ENCODE results near the gene CSGALNACT2. TPM values are rescaled to one million over a fixed set of nuclear protein-coding genes. Genes with fewer than 3 reads are reported as not detected.

CSGALNACT2 gene
- total RNA-seq = 69.4 TPM
- polyA plus RNA-seq = 10 to 100 TPM; 17.2 to 26.3 (median 22.8) TPM

GRCh38 chr10:43138021-43138756 lies at the start of gene CSGALNACT2:
TSS of gene CSGALNACT2 (plus strand) at chr10:43138445. CDS start at chr10:43155150, 16,705 bp downstream.
- peak; percentile 68 to 79 for ATAC-seq (ENCODE audit: low read depth in 2 of 2)
- H3K27ac Mint-ChIP-seq = peak within 1 kb of the TSS; percentile 98 to 100 (median 99)
- Histone ChIP-seq H3K9me3 (ENCODE audit: control insufficient read depth in 2 of 2, low read length in 2 of 2) (no peaks in the 10 kb centered on the region), H3K36me3 (ENCODE audit: control insufficient read depth, insufficient read depth, low read length) (no peaks in the 10 kb centered on the region), H3K4me1 (ENCODE audit: control insufficient read depth, insufficient read depth, low read length, poor library complexity, severe bottlenecking) (peaks cover 54% of the 10 kb centered on the region), H3K4me3 (ENCODE audit: low read depth, low read length) (peak within 1 kb of the TSS; percentile 96), H3K27ac (ENCODE audit: insufficient read depth, low read length, poor library complexity, severe bottlenecking) (peak within 1 kb of the TSS; percentile 93), H3K27me3 (ENCODE audit: control insufficient read depth, insufficient read depth, low read length) (no peaks in the 10 kb centered on the region)
- peaks cover 4% of the 10 kb centered on the region for H3K36me3 Mint-ChIP-seq
- H3K4me1 Mint-ChIP-seq = peaks cover 24 to 60% (median 49%) of the 10 kb centered on the region in 4 donors
- peak within 1 kb of the TSS; percentile 95 to 100 (median 97) for H3K4me3 Mint-ChIP-seq
- peaks cover 0 to 1% (median 0%) of the 10 kb centered on the region in 7 donors for H3K9me3 Mint-ChIP-seq
- no peaks in the 10 kb centered on the region for H3K27me3 Mint-ChIP-seq
- peak; percentile 82 to 95 (median 89) for DNase-seq

- DNase-seq = no peak
Measured at GRCh38 chr10:43089519-43089918, 48.7 kb upstream of the CSGALNACT2 start.

GRCh38 chr10:43090188-43090587 lies 48.1 kb upstream of the CSGALNACT2 start:
- DNase-seq = no peak
- Mint-ChIP-seq H3K9me3 (no peaks in the 10 kb centered on the region), H3K4me3 (no peak overlapping the region), H3K4me1 (no peaks in the 10 kb centered on the region), H3K27ac (no peak overlapping the region), H3K36me3 (no peaks in the 10 kb centered on the region), H3K27me3 (peaks cover 35% of the 10 kb centered on the region)
- Histone ChIP-seq H3K36me3 (ENCODE audit: control insufficient read depth, insufficient read depth, low read length) (no peaks in the 10 kb centered on the region), H3K27ac (ENCODE audit: insufficient read depth, low read length, poor library complexity, severe bottlenecking) (no peak overlapping the region), H3K4me3 (ENCODE audit: low read depth, low read length) (no peak overlapping the region), H3K4me1 (ENCODE audit: control insufficient read depth, insufficient read depth, low read length, poor library complexity, severe bottlenecking) (no peaks in the 10 kb centered on the region), H3K9me3 (ENCODE audit: control insufficient read depth in 2 of 2, low read length in 2 of 2) (no peaks in the 10 kb centered on the region), H3K27me3 (ENCODE audit: control insufficient read depth, insufficient read depth, low read length) (no peaks in the 10 kb centered on the region)
- ATAC-seq (ENCODE audit: low read depth in 2 of 2) = no peak

More at GRCh38 chr10:43089519-43089918, 48.7 kb upstream of the CSGALNACT2 start:
- Histone ChIP-seq H3K9me3 (ENCODE audit: control insufficient read depth in 2 of 2, low read length in 2 of 2) (no peaks in the 10 kb centered on the region), H3K27ac (ENCODE audit: insufficient read depth, low read length, poor library complexity, severe bottlenecking) (no peak overlapping the region), H3K36me3 (ENCODE audit: control insufficient read depth, insufficient read depth, low read length) (no peaks in the 10 kb centered on the region), H3K27me3 (ENCODE audit: control insufficient read depth, insufficient read depth, low read length) (no peaks in the 10 kb centered on the region), H3K4me3 (ENCODE audit: low read depth, low read length) (no peak overlapping the region), H3K4me1 (ENCODE audit: control insufficient read depth, insufficient read depth, low read length, poor library complexity, severe bottlenecking) (no peaks in the 10 kb centered on the region)
- Mint-ChIP-seq H3K4me1 (no peaks in the 10 kb centered on the region), H3K9me3 (no peaks in the 10 kb centered on the region), H3K36me3 (no peaks in the 10 kb centered on the region), H3K27ac (no peak overlapping the region), H3K27me3 (peaks cover 35% of the 10 kb centered on the region), H3K4me3 (no peak overlapping the region)
- ATAC-seq (ENCODE audit: low read depth in 2 of 2) = no peak

- peaks cover 35% of the 10 kb centered on the region for H3K27me3 Mint-ChIP-seq
- ATAC-seq (ENCODE audit: low read depth in 2 of 2) = no peak
Measured at GRCh38 chr10:43090664-43091063, 47.6 kb upstream of the CSGALNACT2 start.

GRCh38 chr10:43091846-43092245 lies 46.4 kb upstream of the CSGALNACT2 start:
- no peaks in the 10 kb centered on the region for H3K9me3 Mint-ChIP-seq
- H3K27ac Mint-ChIP-seq = no peak overlapping the region
- H3K36me3 Mint-ChIP-seq = no peaks in the 10 kb centered on the region
- Histone ChIP-seq H3K27ac (ENCODE audit: insufficient read depth, low read length, poor library complexity, severe bottlenecking) (no peak overlapping the region), H3K27me3 (ENCODE audit: control insufficient read depth, insufficient read depth, low read length) (no peaks in the 10 kb centered on the region), H3K4me1 (ENCODE audit: control insufficient read depth, insufficient read depth, low read length, poor library complexity, severe bottlenecking) (no peaks in the 10 kb centered on the region), H3K4me3 (ENCODE audit: low read depth, low read length) (no peak overlapping the region), H3K36me3 (ENCODE audit: control insufficient read depth, insufficient read depth, low read length) (no peaks in the 10 kb centered on the region), H3K9me3 (ENCODE audit: control insufficient read depth in 2 of 2, low read length in 2 of 2) (no peaks in the 10 kb centered on the region)
- no peaks in the 10 kb centered on the region for H3K4me1 Mint-ChIP-seq
- H3K27me3 Mint-ChIP-seq = peaks cover 41% of the 10 kb centered on the region
- DNase-seq (no peak), ATAC-seq (ENCODE audit: low read depth in 2 of 2) (no peak)
- no peak overlapping the region for H3K4me3 Mint-ChIP-seq

More at GRCh38 chr10:43090664-43091063, 47.6 kb upstream of the CSGALNACT2 start:
- Histone ChIP-seq H3K27ac (ENCODE audit: insufficient read depth, low read length, poor library complexity, severe bottlenecking) (no peak overlapping the region), H3K27me3 (ENCODE audit: control insufficient read depth, insufficient read depth, low read length) (no peaks in the 10 kb centered on the region), H3K36me3 (ENCODE audit: control insufficient read depth, insufficient read depth, low read length) (no peaks in the 10 kb centered on the region), H3K4me1 (ENCODE audit: control insufficient read depth, insufficient read depth, low read length, poor library complexity, severe bottlenecking) (no peaks in the 10 kb centered on the region), H3K4me3 (ENCODE audit: low read depth, low read length) (no peak overlapping the region), H3K9me3 (ENCODE audit: control insufficient read depth in 2 of 2, low read length in 2 of 2) (no peaks in the 10 kb centered on the region)
- Mint-ChIP-seq H3K36me3 (no peaks in the 10 kb centered on the region), H3K4me1 (no peaks in the 10 kb centered on the region), H3K9me3 (no peaks in the 10 kb centered on the region), H3K27ac (no peak overlapping the region), H3K4me3 (no peak overlapping the region)
- no peak for DNase-seq

GRCh38 chr10:43093423-43094076 lies 44.7 kb upstream of the CSGALNACT2 start:
- no peaks in the 10 kb centered on the region for H3K27me3 ChIP-seq (ENCODE audit: control insufficient read depth, insufficient read depth, low read length)
- H3K27ac Mint-ChIP-seq = peak overlapping the region in 1 of 3 donors; percentile 87
- H3K36me3 ChIP-seq (ENCODE audit: control insufficient read depth, insufficient read depth, low read length) = no peaks in the 10 kb centered on the region
- no peak overlapping the region for H3K27ac ChIP-seq (ENCODE audit: insufficient read depth, low read length, poor library complexity, severe bottlenecking)
- H3K9me3 ChIP-seq (ENCODE audit: control insufficient read depth in 2 of 2, low read length in 2 of 2) = no peaks in the 10 kb centered on the region
- peaks cover 34% of the 10 kb centered on the region for H3K27me3 Mint-ChIP-seq
- no peak overlapping the region for H3K4me3 Mint-ChIP-seq
- ATAC-seq (ENCODE audit: low read depth in 2 of 2) (no peak), DNase-seq (no peak)
- H3K36me3 Mint-ChIP-seq = no peaks in the 10 kb centered on the region
- no peaks in the 10 kb centered on the region for H3K4me1 ChIP-seq (ENCODE audit: control insufficient read depth, insufficient read depth, low read length, poor library complexity, severe bottlenecking)
- no peak overlapping the region for H3K4me3 ChIP-seq (ENCODE audit: low read depth, low read length)
- no peaks in the 10 kb centered on the region for H3K4me1 Mint-ChIP-seq
- H3K9me3 Mint-ChIP-seq = no peaks in the 10 kb centered on the region

GRCh38 chr10:43094085-43094484 lies 44.2 kb upstream of the CSGALNACT2 start:
- H3K9me3 Mint-ChIP-seq = no peaks in the 10 kb centered on the region
- H3K36me3 ChIP-seq (ENCODE audit: control insufficient read depth, insufficient read depth, low read length) = no peaks in the 10 kb centered on the region
- no peaks in the 10 kb centered on the region for H3K9me3 ChIP-seq (ENCODE audit: control insufficient read depth in 2 of 2, low read length in 2 of 2)
- H3K4me1 ChIP-seq (ENCODE audit: control insufficient read depth, insufficient read depth, low read length, poor library complexity, severe bottlenecking) = no peaks in the 10 kb centered on the region
- H3K27ac ChIP-seq (ENCODE audit: insufficient read depth, low read length, poor library complexity, severe bottlenecking) = no peak overlapping the region
- H3K4me3 Mint-ChIP-seq = no peak overlapping the region
- no peaks in the 10 kb centered on the region for H3K27me3 ChIP-seq (ENCODE audit: control insufficient read depth, insufficient read depth, low read length)
- peaks cover 34% of the 10 kb centered on the region for H3K27me3 Mint-ChIP-seq
- H3K4me1 Mint-ChIP-seq = no peaks in the 10 kb centered on the region
- no peaks in the 10 kb centered on the region for H3K36me3 Mint-ChIP-seq
- H3K4me3 ChIP-seq (ENCODE audit: low read depth, low read length) = no peak overlapping the region
- DNase-seq = no peak
- no peak for ATAC-seq (ENCODE audit: low read depth in 2 of 2)
- no peak overlapping the region for H3K27ac Mint-ChIP-seq

Measured in CD4-positive, CD25-positive, alpha-beta regulatory T cell (primary cell).